ENCODE measurements around the gene PLOD2. TPM values are rescaled to one million over a fixed set of nuclear protein-coding genes. Genes with fewer than 3 reads are reported as not detected.
A peak's percentile ranks its signal among the peaks of the same experiment; 100 is the strongest.

PLOD2 gene
- total and polyA plus RNA-seq, 4 donors = 18.6 to 57.0 (median 24.3) TPM

DNA sequence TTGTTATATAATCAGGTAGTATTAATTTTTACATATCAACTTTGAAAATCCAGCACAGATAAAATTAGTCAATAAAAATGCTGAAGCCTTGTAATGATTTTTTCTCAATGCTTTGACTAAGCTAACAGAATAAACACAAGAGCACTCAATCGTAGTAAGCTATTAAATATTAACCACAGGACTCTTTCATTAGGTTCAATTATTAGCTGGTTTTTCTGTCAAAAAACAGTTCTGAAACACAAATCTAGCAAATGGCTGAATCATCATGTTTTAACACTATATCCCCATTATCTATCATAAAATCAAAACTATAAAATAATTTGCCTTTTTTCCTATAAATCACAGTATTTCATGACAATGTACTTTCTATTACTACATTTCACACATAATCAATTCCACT is 69.6 kb downstream of the PLOD2 start (continued):
- TF ChIP-seq, protein P1, sequence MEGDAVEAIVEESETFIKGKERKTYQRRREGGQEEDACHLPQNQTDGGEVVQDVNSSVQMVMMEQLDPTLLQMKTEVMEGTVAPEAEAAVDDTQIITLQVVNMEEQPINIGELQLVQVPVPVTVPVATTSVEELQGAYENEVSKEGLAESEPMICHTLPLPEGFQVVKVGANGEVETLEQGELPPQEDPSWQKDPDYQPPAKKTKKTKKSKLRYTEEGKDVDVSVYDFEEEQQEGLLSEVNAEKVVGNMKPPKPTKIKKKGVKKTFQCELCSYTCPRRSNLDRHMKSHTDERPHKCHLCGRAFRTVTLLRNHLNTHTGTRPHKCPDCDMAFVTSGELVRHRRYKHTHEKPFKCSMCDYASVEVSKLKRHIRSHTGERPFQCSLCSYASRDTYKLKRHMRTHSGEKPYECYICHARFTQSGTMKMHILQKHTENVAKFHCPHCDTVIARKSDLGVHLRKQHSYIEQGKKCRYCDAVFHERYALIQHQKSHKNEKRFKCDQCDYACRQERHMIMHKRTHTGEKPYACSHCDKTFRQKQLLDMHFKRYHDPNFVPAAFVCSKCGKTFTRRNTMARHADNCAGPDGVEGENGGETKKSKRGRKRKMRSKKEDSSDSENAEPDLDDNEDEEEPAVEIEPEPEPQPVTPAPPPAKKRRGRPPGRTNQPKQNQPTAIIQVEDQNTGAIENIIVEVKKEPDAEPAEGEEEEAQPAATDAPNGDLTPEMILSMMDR (IDR thresholded peaks at IDR 0.05; ENCODE audit: low read depth, low read length, missing input control) = no peak
- TF ChIP-seq SP1 (IDR thresholded peaks at IDR 0.05) (peak; percentile 20), JUND (IDR thresholded peaks at IDR 0.05) (no peak), GABPA (IDR thresholded peaks at IDR 0.05 in 1 of 2, conservative IDR thresholded peaks at IDR 0.05 in 1 of 2) (no peak), FOXA1 (IDR thresholded peaks at IDR 0.05) (no peak), YY1 (IDR thresholded peaks at IDR 0.05) (peak; percentile 27), TAF1 (conservative IDR thresholded peaks at IDR 0.05) (no peak), FOXA2 (IDR thresholded peaks at IDR 0.05) (no peak)
- TF ChIP-seq, protein P2, sequence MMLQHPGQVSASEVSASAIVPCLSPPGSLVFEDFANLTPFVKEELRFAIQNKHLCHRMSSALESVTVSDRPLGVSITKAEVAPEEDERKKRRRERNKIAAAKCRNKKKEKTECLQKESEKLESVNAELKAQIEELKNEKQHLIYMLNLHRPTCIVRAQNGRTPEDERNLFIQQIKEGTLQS (IDR thresholded peaks at IDR 0.05) = no peak
- TF ChIP-seq, protein P3, sequence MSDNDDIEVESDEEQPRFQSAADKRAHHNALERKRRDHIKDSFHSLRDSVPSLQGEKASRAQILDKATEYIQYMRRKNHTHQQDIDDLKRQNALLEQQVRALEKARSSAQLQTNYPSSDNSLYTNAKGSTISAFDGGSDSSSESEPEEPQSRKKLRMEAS (IDR thresholded peaks at IDR 0.05) = no peak

DNA sequence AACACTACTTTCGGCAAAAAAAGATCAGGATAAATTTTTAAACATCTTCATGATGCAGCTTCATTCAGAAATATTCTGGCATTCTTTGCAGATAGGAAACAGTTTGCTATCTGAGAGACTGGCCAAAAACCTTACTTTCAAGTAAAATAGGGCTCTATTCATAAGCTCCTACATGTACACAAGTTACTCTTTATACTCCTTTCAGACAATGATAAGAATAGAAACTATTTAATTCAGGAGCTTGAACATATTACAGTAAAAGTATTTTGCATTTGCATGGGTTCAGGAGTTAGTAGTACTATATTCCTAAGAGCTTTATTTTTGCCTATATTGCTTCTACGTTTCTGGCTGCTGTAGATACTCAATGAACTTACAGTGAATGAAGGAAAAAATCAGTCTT is 70.5 kb downstream of the PLOD2 start:
- no peaks in the 10 kb centered on the region for H3K27me3 ChIP-seq (ENCODE audit: control insufficient read depth in 4 of 4, insufficient read depth in 4 of 4, low read length in 3 of 4)
- no peaks in the 10 kb centered on the region for H3K9me3 ChIP-seq (ENCODE audit: control insufficient read depth in 4 of 4, low read length in 3 of 4)
- TF ChIP-seq, protein P4, sequence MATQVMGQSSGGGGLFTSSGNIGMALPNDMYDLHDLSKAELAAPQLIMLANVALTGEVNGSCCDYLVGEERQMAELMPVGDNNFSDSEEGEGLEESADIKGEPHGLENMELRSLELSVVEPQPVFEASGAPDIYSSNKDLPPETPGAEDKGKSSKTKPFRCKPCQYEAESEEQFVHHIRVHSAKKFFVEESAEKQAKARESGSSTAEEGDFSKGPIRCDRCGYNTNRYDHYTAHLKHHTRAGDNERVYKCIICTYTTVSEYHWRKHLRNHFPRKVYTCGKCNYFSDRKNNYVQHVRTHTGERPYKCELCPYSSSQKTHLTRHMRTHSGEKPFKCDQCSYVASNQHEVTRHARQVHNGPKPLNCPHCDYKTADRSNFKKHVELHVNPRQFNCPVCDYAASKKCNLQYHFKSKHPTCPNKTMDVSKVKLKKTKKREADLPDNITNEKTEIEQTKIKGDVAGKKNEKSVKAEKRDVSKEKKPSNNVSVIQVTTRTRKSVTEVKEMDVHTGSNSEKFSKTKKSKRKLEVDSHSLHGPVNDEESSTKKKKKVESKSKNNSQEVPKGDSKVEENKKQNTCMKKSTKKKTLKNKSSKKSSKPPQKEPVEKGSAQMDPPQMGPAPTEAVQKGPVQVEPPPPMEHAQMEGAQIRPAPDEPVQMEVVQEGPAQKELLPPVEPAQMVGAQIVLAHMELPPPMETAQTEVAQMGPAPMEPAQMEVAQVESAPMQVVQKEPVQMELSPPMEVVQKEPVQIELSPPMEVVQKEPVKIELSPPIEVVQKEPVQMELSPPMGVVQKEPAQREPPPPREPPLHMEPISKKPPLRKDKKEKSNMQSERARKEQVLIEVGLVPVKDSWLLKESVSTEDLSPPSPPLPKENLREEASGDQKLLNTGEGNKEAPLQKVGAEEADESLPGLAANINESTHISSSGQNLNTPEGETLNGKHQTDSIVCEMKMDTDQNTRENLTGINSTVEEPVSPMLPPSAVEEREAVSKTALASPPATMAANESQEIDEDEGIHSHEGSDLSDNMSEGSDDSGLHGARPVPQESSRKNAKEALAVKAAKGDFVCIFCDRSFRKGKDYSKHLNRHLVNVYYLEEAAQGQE (IDR thresholded peaks at IDR 0.05) = no peak
- TF ChIP-seq YY1 (IDR thresholded peaks at IDR 0.05) (no peak), SP1 (IDR thresholded peaks at IDR 0.05) (no peak), HNF4G (IDR thresholded peaks at IDR 0.05) (no peak), FOXA2 (IDR thresholded peaks at IDR 0.05) (no peak), GABPA (IDR thresholded peaks at IDR 0.05 in 1 of 2, conservative IDR thresholded peaks at IDR 0.05 in 1 of 2) (no peak), HNF4A (conservative IDR thresholded peaks at IDR 0.05) (no peak), JUND (IDR thresholded peaks at IDR 0.05) (no peak)
- TF ChIP-seq, protein P1 (IDR thresholded peaks at IDR 0.05; ENCODE audit: low read depth, low read length, missing input control) = no peak
- TF ChIP-seq, protein P5, sequence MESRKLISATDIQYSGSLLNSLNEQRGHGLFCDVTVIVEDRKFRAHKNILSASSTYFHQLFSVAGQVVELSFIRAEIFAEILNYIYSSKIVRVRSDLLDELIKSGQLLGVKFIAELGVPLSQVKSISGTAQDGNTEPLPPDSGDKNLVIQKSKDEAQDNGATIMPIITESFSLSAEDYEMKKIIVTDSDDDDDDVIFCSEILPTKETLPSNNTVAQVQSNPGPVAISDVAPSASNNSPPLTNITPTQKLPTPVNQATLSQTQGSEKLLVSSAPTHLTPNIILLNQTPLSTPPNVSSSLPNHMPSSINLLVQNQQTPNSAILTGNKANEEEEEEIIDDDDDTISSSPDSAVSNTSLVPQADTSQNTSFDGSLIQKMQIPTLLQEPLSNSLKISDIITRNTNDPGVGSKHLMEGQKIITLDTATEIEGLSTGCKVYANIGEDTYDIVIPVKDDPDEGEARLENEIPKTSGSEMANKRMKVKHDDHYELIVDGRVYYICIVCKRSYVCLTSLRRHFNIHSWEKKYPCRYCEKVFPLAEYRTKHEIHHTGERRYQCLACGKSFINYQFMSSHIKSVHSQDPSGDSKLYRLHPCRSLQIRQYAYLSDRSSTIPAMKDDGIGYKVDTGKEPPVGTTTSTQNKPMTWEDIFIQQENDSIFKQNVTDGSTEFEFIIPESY (IDR thresholded peaks at IDR 0.05) = no peak
- TF ChIP-seq, protein P2 (IDR thresholded peaks at IDR 0.05) = no peak
- 69% methylated on average over 2 of the region's 2 CpGs for WGBS
- peak overlapping the region in 1 of 2 donors; percentile 42 for H3K9ac ChIP-seq (ENCODE audit: low read depth in 1 of 2, low read length in 2 of 2)
- no peak overlapping the region for H3K27ac ChIP-seq (ENCODE audit: low read depth in 1 of 2, low read length in 2 of 2)
- no peak for DNase-seq (ENCODE audit: low spot score)
- H3K36me3 ChIP-seq (ENCODE audit: control insufficient read depth in 4 of 4, insufficient read depth in 3 of 4, low read depth in 1 of 4, low read length in 3 of 4) = peaks cover 0 to 2% (median 0%) of the 10 kb centered on the region in 4 donors
- H3K4me1 ChIP-seq (ENCODE audit: control insufficient read depth in 4 of 4, insufficient read depth in 4 of 4, low read length in 3 of 4) = peaks cover 0 to 18% (median 16%) of the 10 kb centered on the region in 4 donors
- no peak overlapping the region for H3K4me3 ChIP-seq (ENCODE audit: low read depth in 1 of 3, low read length in 3 of 3)

All from liver (tissue), 9 donors.